Measurements from ENCODE around the gene PTPRN2.

Gene PTPRN2

GRCh38 chr7:158270856-158271413, 316.7 kb downstream of the PTPRN2 start:
- H3K4me1 ChIP-seq (ENCODE audit: control insufficient read depth, insufficient read depth, low read length) = no peaks in the 10 kb centered on the region
- H3K4me2 ChIP-seq (ENCODE audit: low read length) = no peak overlapping the region
- H3K27me3 ChIP-seq (ENCODE audit: control insufficient read depth, insufficient read depth, low read length) = no peaks in the 10 kb centered on the region
- peaks cover 30% of the 10 kb centered on the region for H3K9me3 ChIP-seq (replicated peaks; ENCODE audit: low read length)
- no peak overlapping the region for H3K4me3 ChIP-seq (ENCODE audit: low read length)
- no peak overlapping the region for H3K9ac ChIP-seq (ENCODE audit: low read depth, low read length)
- H3K36me3 ChIP-seq (ENCODE audit: insufficient read depth, low read length) = no peaks in the 10 kb centered on the region

- H3K9ac ChIP-seq (ENCODE audit: low read depth, low read length) = no peak overlapping the region
- H3K27me3 ChIP-seq (ENCODE audit: control insufficient read depth, insufficient read depth, low read length) = no peaks in the 10 kb centered on the region
- H3K4me3 ChIP-seq (ENCODE audit: low read length) = no peak overlapping the region
- no peak overlapping the region for H3K4me2 ChIP-seq (ENCODE audit: low read length)
- no peaks in the 10 kb centered on the region for H3K36me3 ChIP-seq (ENCODE audit: insufficient read depth, low read length)
- H3K9me3 ChIP-seq (replicated peaks; ENCODE audit: low read length) = peaks cover 32% of the 10 kb centered on the region
- no peaks in the 10 kb centered on the region for H3K4me1 ChIP-seq (ENCODE audit: control insufficient read depth, insufficient read depth, low read length)
These were observed 317.4 kb downstream of the PTPRN2 start for GRCh38 chr7:158270106-158270775.

- H3K9me3 ChIP-seq (replicated peaks; ENCODE audit: low read length) = peaks cover 43% of the 10 kb centered on the region
These were observed 318.6 kb downstream of the PTPRN2 start for GRCh38 chr7:158268816-158269535.

DNA sequence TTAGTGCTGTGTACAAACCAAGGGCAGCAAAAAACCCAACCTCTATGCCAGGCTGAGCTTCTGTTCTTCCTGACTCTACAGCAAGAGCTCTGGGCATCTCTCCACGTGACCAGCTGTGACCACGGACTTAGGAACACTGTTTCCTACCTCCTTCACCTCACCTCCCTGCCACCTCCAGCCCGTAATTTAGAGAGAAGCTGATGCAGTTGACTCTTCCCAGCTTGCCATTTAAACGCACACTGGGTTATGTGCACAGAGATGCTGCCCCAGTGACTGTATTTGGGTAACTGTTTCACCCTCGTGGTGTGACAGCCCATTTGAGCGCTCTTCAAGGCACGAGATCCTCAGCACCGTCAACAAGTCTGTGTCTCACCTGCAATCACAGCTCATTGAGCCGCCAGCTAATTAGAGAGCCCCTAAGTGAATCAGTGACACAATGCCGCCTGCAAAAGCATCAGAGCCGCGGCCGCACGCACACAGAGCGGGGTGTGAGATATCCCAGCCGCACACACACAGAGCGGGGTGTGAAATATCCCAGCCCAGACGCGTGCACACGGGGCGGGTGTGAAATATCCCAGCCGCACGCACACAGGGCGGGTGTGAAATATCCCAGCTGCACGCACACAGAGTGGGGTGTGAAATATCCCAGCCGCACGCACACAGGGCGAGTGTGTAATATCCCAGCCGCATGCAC, 319.7 kb downstream of the PTPRN2 start:
- Histone ChIP-seq H3K9me3 (replicated peaks; ENCODE audit: low read length) (peaks cover 53% of the 10 kb centered on the region), H3K27me3 (ENCODE audit: control insufficient read depth, insufficient read depth, low read length) (no peaks in the 10 kb centered on the region), H3K4me3 (ENCODE audit: low read length) (no peak overlapping the region), H3K4me1 (ENCODE audit: control insufficient read depth, insufficient read depth, low read length) (no peaks in the 10 kb centered on the region), H3K36me3 (ENCODE audit: insufficient read depth, low read length) (no peaks in the 10 kb centered on the region), H3K9ac (ENCODE audit: low read depth, low read length) (no peak overlapping the region), H3K4me2 (ENCODE audit: low read length) (no peak overlapping the region)

More at GRCh38 chr7:158268816-158269535, 318.6 kb downstream of the PTPRN2 start:
- Histone ChIP-seq H3K36me3 (ENCODE audit: insufficient read depth, low read length) (no peaks in the 10 kb centered on the region), H3K4me2 (ENCODE audit: low read length) (no peak overlapping the region), H3K4me3 (ENCODE audit: low read length) (no peak overlapping the region), H3K9ac (ENCODE audit: low read depth, low read length) (no peak overlapping the region), H3K4me1 (ENCODE audit: control insufficient read depth, insufficient read depth, low read length) (no peaks in the 10 kb centered on the region), H3K27me3 (ENCODE audit: control insufficient read depth, insufficient read depth, low read length) (no peaks in the 10 kb centered on the region)

- H3K9me3 ChIP-seq (replicated peaks; ENCODE audit: low read length) = peaks cover 49% of the 10 kb centered on the region
- no peaks in the 10 kb centered on the region for H3K36me3 ChIP-seq (ENCODE audit: insufficient read depth, low read length)
- H3K27me3 ChIP-seq (ENCODE audit: control insufficient read depth, insufficient read depth, low read length) = no peaks in the 10 kb centered on the region
- no peak overlapping the region for H3K4me2 ChIP-seq (ENCODE audit: low read length)
- no peak overlapping the region for H3K9ac ChIP-seq (ENCODE audit: low read depth, low read length)
- no peaks in the 10 kb centered on the region for H3K4me1 ChIP-seq (ENCODE audit: control insufficient read depth, insufficient read depth, low read length)
- H3K4me3 ChIP-seq (ENCODE audit: low read length) = no peak overlapping the region
These were observed 320.5 kb downstream of the PTPRN2 start for GRCh38 chr7:158266817-158267741.

- H3K9ac ChIP-seq (ENCODE audit: low read depth, low read length) = no peak overlapping the region
- no peak overlapping the region for H3K4me2 ChIP-seq (ENCODE audit: low read length)
- H3K36me3 ChIP-seq (ENCODE audit: insufficient read depth, low read length) = no peaks in the 10 kb centered on the region
- H3K4me3 ChIP-seq (ENCODE audit: low read length) = no peak overlapping the region
- no peaks in the 10 kb centered on the region for H3K4me1 ChIP-seq (ENCODE audit: control insufficient read depth, insufficient read depth, low read length)
- peaks cover 56% of the 10 kb centered on the region for H3K9me3 ChIP-seq (replicated peaks; ENCODE audit: low read length)
- no peaks in the 10 kb centered on the region for H3K27me3 ChIP-seq (ENCODE audit: control insufficient read depth, insufficient read depth, low read length)
These were observed 321.2 kb downstream of the PTPRN2 start for GRCh38 chr7:158266426-158266816.

- Histone ChIP-seq H3K4me2 (ENCODE audit: low read length) (no peak overlapping the region), H3K9ac (ENCODE audit: low read depth, low read length) (no peak overlapping the region), H3K36me3 (ENCODE audit: insufficient read depth, low read length) (no peaks in the 10 kb centered on the region), H3K4me1 (ENCODE audit: control insufficient read depth, insufficient read depth, low read length) (no peaks in the 10 kb centered on the region), H3K27me3 (ENCODE audit: control insufficient read depth, insufficient read depth, low read length) (no peaks in the 10 kb centered on the region), H3K9me3 (replicated peaks; ENCODE audit: low read length) (peaks cover 63% of the 10 kb centered on the region), H3K4me3 (ENCODE audit: low read length) (no peak overlapping the region)
These were observed 321.9 kb downstream of the PTPRN2 start for GRCh38 chr7:158265743-158266080.

GRCh38 chr7:158264881-158265742, 322.5 kb downstream of the PTPRN2 start:
- H3K9me3 ChIP-seq (replicated peaks; ENCODE audit: low read length) = peaks cover 67% of the 10 kb centered on the region
- no peaks in the 10 kb centered on the region for H3K4me1 ChIP-seq (ENCODE audit: control insufficient read depth, insufficient read depth, low read length)
- no peak overlapping the region for H3K4me2 ChIP-seq (ENCODE audit: low read length)
- H3K27me3 ChIP-seq (ENCODE audit: control insufficient read depth, insufficient read depth, low read length) = no peaks in the 10 kb centered on the region
- no peaks in the 10 kb centered on the region for H3K36me3 ChIP-seq (ENCODE audit: insufficient read depth, low read length)
- H3K4me3 ChIP-seq (ENCODE audit: low read length) = no peak overlapping the region
- no peak overlapping the region for H3K9ac ChIP-seq (ENCODE audit: low read depth, low read length)

GRCh38 chr7:158263964-158264748, 323.5 kb downstream of the PTPRN2 start:
- no peaks in the 10 kb centered on the region for H3K27me3 ChIP-seq (ENCODE audit: control insufficient read depth, insufficient read depth, low read length)
- no peak overlapping the region for H3K9ac ChIP-seq (ENCODE audit: low read depth, low read length)
- no peaks in the 10 kb centered on the region for H3K4me1 ChIP-seq (ENCODE audit: control insufficient read depth, insufficient read depth, low read length)
- H3K36me3 ChIP-seq (ENCODE audit: insufficient read depth, low read length) = no peaks in the 10 kb centered on the region
- peaks cover 64% of the 10 kb centered on the region for H3K9me3 ChIP-seq (replicated peaks; ENCODE audit: low read length)
- H3K4me2 ChIP-seq (ENCODE audit: low read length) = no peak overlapping the region
- no peak overlapping the region for H3K4me3 ChIP-seq (ENCODE audit: low read length)
